Spleen (tissue), 11 donors: ENCODE measurements around the gene SPTSSA. TPM values are rescaled to one million over a fixed set of nuclear protein-coding genes. Genes with fewer than 3 reads are reported as not detected.

ENCODE experiments used
- DNase-seq: peaks from one replicate; pipeline ENCODE4 v3.0.0-alpha.2; 2020
- H3K27ac ChIP-seq, 8 donors: fragments of 200-600 bp; sonication (generic) in 7 of 8; 1 replicate in 4 of 8; 2 replicates in 4 of 8; pipeline versions ENCODE4 v1.5.0 to v1.8.0; 2016 to 2021; ENCODE audit warnings: inconsistent platforms in 4 of 8, mild to moderate bottlenecking in 4 of 8, moderate library complexity in 1 of 8
- H3K27me3 ChIP-seq, 7 donors: fragments of 200-600 bp; sonication (generic) in 6 of 7; replicated peaks in 1 of 7; 1 replicate in 4 of 7; 2 replicates in 3 of 7; pipeline versions ENCODE4 v1.5.0 to v1.8.0; 2016 to 2021; ENCODE audit warnings: inconsistent platforms in 3 of 7, mild to moderate bottlenecking in 1 of 7
- H3K36me3 ChIP-seq, 6 donors: fragments of 200-600 bp; sonication (generic) in 5 of 6; 1 replicate in 4 of 6; 2 replicates in 2 of 6; pipeline versions ENCODE4 v1.5.0 to v1.8.0; 2016 to 2021; ENCODE audit warnings: inconsistent platforms in 2 of 6
- H3K4me1 ChIP-seq, 6 donors: fragments of 200-600 bp; sonication (generic) in 5 of 6; 1 replicate in 3 of 6; 2 replicates in 3 of 6; pipeline versions ENCODE4 v1.5.0 to v1.8.0; 2016 to 2021; ENCODE audit warnings: inconsistent platforms in 3 of 6
- H3K4me3 ChIP-seq, 8 donors: fragments of 200-600 bp; sonication (generic) in 7 of 8; 1 replicate in 4 of 8; 2 replicates in 4 of 8; pipeline versions ENCODE4 v1.5.0 to v1.8.0; 2016 to 2021; ENCODE audit warnings: inconsistent platforms in 4 of 8, mild to moderate bottlenecking in 4 of 8, moderate library complexity in 2 of 8
- H3K9me3 ChIP-seq, 8 donors: fragments of 200-600 bp; sonication (generic) in 7 of 8; 1 replicate in 4 of 8; 2 replicates in 4 of 8; pipeline versions ENCODE4 v1.5.0 to v1.8.0; 2016 to 2021; ENCODE audit warnings: inconsistent platforms in 4 of 8
- POLR2A ChIP-seq, 3 donors: fragments of 450-650 bp; IDR thresholded peaks; one replicate each; pipeline ENCODE4 v1.5.1; 2017; ENCODE audit warnings: antibody characterized with exemption in 3 of 3, mild to moderate bottlenecking in 1 of 3
- POLR2AphosphoS5 ChIP-seq, 3 donors: sonication (generic); formaldehyde crosslinking; IDR thresholded peaks; one replicate each; pipeline ENCODE4 v1.5.1; 2017; ENCODE audit warnings: antibody characterized with exemption in 3 of 3
- WGBS, 5 donors: extraction: QIAGEN DNeasy Blood & Tissue Kit in 3 of 5; methylation state at CpG; one replicate each; pipeline versions ENCODE4 v1.1.5 to v1.1.7; 2013 to 2018; 5-methylcytosine and 5-hydroxymethylcytosine counted together
- intact Hi-C: fragments of 100-400 bp; cut with DNase I; formaldehyde crosslinking; loops from one replicate; pipeline ENCODE4 v1.15.0; 2023; ENCODE audit warnings: low total_unique reads
- polyA plus RNA-seq, 3 donors: library from polyadenylated mRNA; stranded (reverse); fragments of 200-250 nt; gene quantifications; one replicate each; pipeline ENCODE4 v1.2.1, GENCODE V29; 2013
- total RNA-seq, 7 donors: library from RNA; depleted of rRNA in 3 of 7; stranded (reverse); fragments of >200 nt in 3 of 7; fragmentation: NEBNext Ultra II Directional in 4 of 7; extraction: Animal tissue kit (Norgen Biotek cat#: 25700) in 4 of 7; gene quantifications; one replicate each; pipeline versions ENCODE4 v1.1.0 to v1.2.1, GENCODE V29; 2016 to 2021
- TF ChIP-seq, protein P1 (sequence below), 11 experiments: fragments of 200-600 bp in 7 of 11; fragments of 450-650 bp in 4 of 11; sonication (generic) in 4 of 11; IDR thresholded peaks in 8 of 11; conservative IDR thresholded peaks in 3 of 11; 1 replicate in 7 of 11; 2 replicates in 4 of 11; pipeline versions ENCODE4 v1.4.0 to v1.8.0; 2016 to 2021; ENCODE audit warnings: antibody characterized with exemption in 11 of 11, inconsistent platforms in 4 of 11, mild to moderate bottlenecking in 1 of 11
- donor health status: healthy with polysubstance abuse.
- donor health status: DM: no; HTN: no; CAD: no; lungs with moderate emphysema.
- donor health status: DM: no; HTN: no; CAD: no.
- donor health status: Bipolar disorder and iron deficiency.
- donor health status: healthy.
- donor health status: DM: no; HTN: no; CAD: no.
- donor health status: DM: yes; HTN: yes; CAD: no.

Gene SPTSSA
- total and polyA plus RNA-seq, 10 donors = 8.9 to 16.7 (median 13.3) TPM

GRCh38 chr14:34425095-34425851 lies 36.8 kb downstream of the SPTSSA start:
- no peak overlapping the region for H3K4me3 ChIP-seq
- TF ChIP-seq POLR2AphosphoS5 (IDR thresholded peaks at IDR 0.05) (no peak), POLR2A (IDR thresholded peaks at IDR 0.05) (no peak)
- TF ChIP-seq, protein P1, sequence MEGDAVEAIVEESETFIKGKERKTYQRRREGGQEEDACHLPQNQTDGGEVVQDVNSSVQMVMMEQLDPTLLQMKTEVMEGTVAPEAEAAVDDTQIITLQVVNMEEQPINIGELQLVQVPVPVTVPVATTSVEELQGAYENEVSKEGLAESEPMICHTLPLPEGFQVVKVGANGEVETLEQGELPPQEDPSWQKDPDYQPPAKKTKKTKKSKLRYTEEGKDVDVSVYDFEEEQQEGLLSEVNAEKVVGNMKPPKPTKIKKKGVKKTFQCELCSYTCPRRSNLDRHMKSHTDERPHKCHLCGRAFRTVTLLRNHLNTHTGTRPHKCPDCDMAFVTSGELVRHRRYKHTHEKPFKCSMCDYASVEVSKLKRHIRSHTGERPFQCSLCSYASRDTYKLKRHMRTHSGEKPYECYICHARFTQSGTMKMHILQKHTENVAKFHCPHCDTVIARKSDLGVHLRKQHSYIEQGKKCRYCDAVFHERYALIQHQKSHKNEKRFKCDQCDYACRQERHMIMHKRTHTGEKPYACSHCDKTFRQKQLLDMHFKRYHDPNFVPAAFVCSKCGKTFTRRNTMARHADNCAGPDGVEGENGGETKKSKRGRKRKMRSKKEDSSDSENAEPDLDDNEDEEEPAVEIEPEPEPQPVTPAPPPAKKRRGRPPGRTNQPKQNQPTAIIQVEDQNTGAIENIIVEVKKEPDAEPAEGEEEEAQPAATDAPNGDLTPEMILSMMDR (IDR thresholded peaks at IDR 0.05 in 8 of 11, conservative IDR thresholded peaks at IDR 0.05 in 3 of 11) = no peak
- no peaks in the 10 kb centered on the region for H3K4me1 ChIP-seq
- intact Hi-C loops = no loop called here
- no peaks in the 10 kb centered on the region for H3K27me3 ChIP-seq
- H3K27ac ChIP-seq = no peak overlapping the region
- WGBS, 5 donors = 63 to 78% (median 71%) methylated on average over 5 of the region's 5 CpGs
- peaks cover 0 to 16% (median 14%) of the 10 kb centered on the region in 8 donors for H3K9me3 ChIP-seq
- H3K36me3 ChIP-seq = no peaks in the 10 kb centered on the region
- no peak for DNase-seq

DNA sequence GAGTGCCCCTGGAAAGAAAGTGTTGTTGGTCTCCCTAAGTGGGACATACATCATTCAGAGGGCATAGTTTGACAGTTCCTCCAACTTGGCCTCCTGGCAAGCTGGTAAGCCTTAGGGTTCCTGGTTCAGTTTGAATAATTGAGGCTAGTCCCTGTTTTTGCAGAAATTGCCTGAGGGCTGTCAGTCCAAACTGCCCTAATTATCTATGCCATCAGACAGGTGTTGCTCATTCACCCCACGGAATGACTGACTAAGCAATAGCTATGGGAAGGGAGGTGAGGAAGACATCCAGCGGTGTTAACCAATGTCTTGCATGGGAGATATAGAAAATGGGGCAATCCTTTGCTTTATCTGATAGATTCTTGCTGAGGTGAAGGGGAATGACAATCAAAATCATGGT lies 37.6 kb downstream of the SPTSSA start:
- no peak for DNase-seq
- intact Hi-C loops = no loop called here
- Histone ChIP-seq H3K9me3 (peaks cover 0 to 24% (median 22%) of the 10 kb centered on the region in 8 donors), H3K36me3 (no peaks in the 10 kb centered on the region), H3K4me3 (no peak overlapping the region), H3K4me1 (no peaks in the 10 kb centered on the region), H3K27me3 (no peaks in the 10 kb centered on the region), H3K27ac (no peak overlapping the region)
- WGBS, 5 donors = 87 to 97% (median 91%) methylated on average over 2 of the region's 2 CpGs
- TF ChIP-seq POLR2AphosphoS5 (IDR thresholded peaks at IDR 0.05) = no peak
- TF ChIP-seq POLR2A (IDR thresholded peaks at IDR 0.05) = no peak
- TF ChIP-seq, protein P1 (IDR thresholded peaks at IDR 0.05 in 8 of 11, conservative IDR thresholded peaks at IDR 0.05 in 3 of 11) = no peak

DNA sequence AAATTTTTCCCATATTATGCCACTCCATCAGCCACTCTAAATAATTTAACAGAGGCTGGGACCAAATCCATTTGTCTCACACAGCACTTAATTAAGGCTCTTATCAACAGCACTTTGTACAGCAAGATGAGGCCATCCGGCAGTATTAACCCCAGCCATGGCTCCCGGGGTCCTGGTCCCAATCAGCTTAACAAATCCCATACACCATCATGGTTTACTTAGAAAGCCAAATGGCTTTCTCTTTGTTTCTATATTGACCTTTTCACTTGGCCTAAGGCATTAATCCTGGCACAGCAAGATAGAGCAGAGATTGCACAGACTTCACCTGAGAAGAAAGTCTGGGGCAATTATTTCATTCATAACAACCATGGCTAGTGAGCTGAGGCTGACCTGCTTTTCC lies 38.6 kb downstream of the SPTSSA start:
- WGBS, 5 donors = 70 to 87% (median 83%) methylated on average over 2 of the region's 2 CpGs
- no peak for DNase-seq
- intact Hi-C loops = no loop called here
- Histone ChIP-seq H3K4me3 (no peak overlapping the region), H3K9me3 (peaks cover 0 to 30% (median 24%) of the 10 kb centered on the region in 8 donors), H3K27me3 (no peaks in the 10 kb centered on the region), H3K36me3 (no peaks in the 10 kb centered on the region), H3K27ac (no peak overlapping the region), H3K4me1 (no peaks in the 10 kb centered on the region)
- TF ChIP-seq, protein P1 (IDR thresholded peaks at IDR 0.05 in 8 of 11, conservative IDR thresholded peaks at IDR 0.05 in 3 of 11) = no peak
- TF ChIP-seq POLR2A (IDR thresholded peaks at IDR 0.05) = no peak
- TF ChIP-seq POLR2AphosphoS5 (IDR thresholded peaks at IDR 0.05) = no peak

- H3K36me3 ChIP-seq = no peaks in the 10 kb centered on the region
- WGBS, 5 donors = 81 to 93% (median 89%) methylated on average over 6 of the region's 6 CpGs
- no peak for DNase-seq
- no peaks in the 10 kb centered on the region for H3K4me1 ChIP-seq
- H3K9me3 ChIP-seq = peaks cover 0 to 30% (median 24%) of the 10 kb centered on the region in 8 donors
- intact Hi-C loops = no loop called here
- no peak overlapping the region for H3K27ac ChIP-seq
- no peaks in the 10 kb centered on the region for H3K27me3 ChIP-seq
- no peak overlapping the region for H3K4me3 ChIP-seq
- no peak for TF ChIP-seq POLR2AphosphoS5 (IDR thresholded peaks at IDR 0.05)
- TF ChIP-seq, protein P1 (IDR thresholded peaks at IDR 0.05 in 8 of 11, conservative IDR thresholded peaks at IDR 0.05 in 3 of 11) = no peak
- TF ChIP-seq POLR2A (IDR thresholded peaks at IDR 0.05) = no peak
Observed at GRCh38 chr14:34420547-34421150, 41.4 kb downstream of the SPTSSA start.
